Measurements from ENCODE around the gene WDR45B. TPM values are rescaled to one million over a fixed set of nuclear protein-coding genes. Genes with fewer than 3 reads are reported as not detected.

The WDR45B gene
- total RNA-seq: 55.9 and 56.2 TPM in 2 replicates

GRCh38 chr17:82648165-82648668 is at the start of gene WDR45B:
Gene WDR45B (minus strand): TSS chr17:82648444. CDS start chr17:82648340, 104 bp downstream.

Other genes starting within 250 kb of the WDR45B start
- gene HEXD, start 230.1 kb downstream of the WDR45B start, total RNA-seq: 9.4 and 9.7 TPM in 2 replicates
- 15.2 and 30.3 TPM in 2 replicates for gene OGFOD3, start 229.9 kb downstream of the WDR45B start, total RNA-seq
- 48.5 and 65.9 TPM in 2 replicates for gene CYBC1, start 197.7 kb downstream of the WDR45B start, total RNA-seq
- 20.3 and 35.0 TPM in 2 replicates for gene NARF, start 189.7 kb downstream of the WDR45B start, total RNA-seq
- 19.9 and 26.0 TPM in 2 replicates for gene FOXK2, start 128.7 kb downstream of the WDR45B start, total RNA-seq
- 5.3 and 7.3 TPM in 2 replicates for gene RAB40B, start 50.3 kb upstream of the WDR45B start, total RNA-seq
- gene FN3KRP, start 68.3 kb upstream of the WDR45B start, total RNA-seq: 10.7 and 13.4 TPM in 2 replicates
- 4.6 and 4.9 TPM in 2 replicates for gene FN3K, start 87.2 kb upstream of the WDR45B start, total RNA-seq
- 21.5 and 26.3 TPM in 2 replicates for gene TBCD, start 103.6 kb upstream of the WDR45B start, total RNA-seq
- gene ZNF750, start 191.6 kb upstream of the WDR45B start, total RNA-seq: not detected in 2 replicates